Liver (tissue), 3 donors: ENCODE measurements around the gene CCL25.

Experiments used
- GABPA ChIP-seq, 2 donors: IDR thresholded peaks in 1 of 2; conservative IDR thresholded peaks in 1 of 2; 2 replicates each; pipeline ENCODE4 v1.6.1; 2016; ENCODE audit warnings: antibody characterized with exemption in 2 of 2, mild to moderate bottlenecking in 1 of 2, moderate library complexity in 1 of 2
- JUND ChIP-seq, 2 donors: IDR thresholded peaks; 2 replicates each; pipeline ENCODE4 v1.6.1; 2016; ENCODE audit warnings: antibody characterized with exemption in 2 of 2
- RAD21 ChIP-seq, 2 donors: IDR thresholded peaks; 2 replicates each; pipeline ENCODE4 v1.6.1; 2016; ENCODE audit warnings: antibody characterized with exemption in 2 of 2, mild to moderate bottlenecking in 2 of 2
- TAF1 ChIP-seq: conservative IDR thresholded peaks from 2 replicates; pipeline ENCODE4 v1.6.1; 2016; ENCODE audit warnings: antibody characterized with exemption, mild to moderate bottlenecking
- TF ChIP-seq, protein P1 (sequence below): fragments of 150-350 bp; IDR thresholded peaks from 2 replicates; pipeline ENCODE4 v1.5.1; 2017; ENCODE audit warnings: improper control_type of control experiment, low read depth, low read length; ENCODE audit not compliant: missing input control
- TF ChIP-seq, protein P2 (sequence below): IDR thresholded peaks from 2 replicates; pipeline ENCODE4 v1.6.1; 2016; ENCODE audit warnings: antibody characterized with exemption, mild to moderate bottlenecking
- TF ChIP-seq, protein P3 (sequence below): IDR thresholded peaks from 2 replicates; pipeline ENCODE4 v1.6.1; 2016; ENCODE audit warnings: antibody characterized with exemption
- donor health status: healthy.
- donor health status: healthy.

- TF ChIP-seq, protein P1, sequence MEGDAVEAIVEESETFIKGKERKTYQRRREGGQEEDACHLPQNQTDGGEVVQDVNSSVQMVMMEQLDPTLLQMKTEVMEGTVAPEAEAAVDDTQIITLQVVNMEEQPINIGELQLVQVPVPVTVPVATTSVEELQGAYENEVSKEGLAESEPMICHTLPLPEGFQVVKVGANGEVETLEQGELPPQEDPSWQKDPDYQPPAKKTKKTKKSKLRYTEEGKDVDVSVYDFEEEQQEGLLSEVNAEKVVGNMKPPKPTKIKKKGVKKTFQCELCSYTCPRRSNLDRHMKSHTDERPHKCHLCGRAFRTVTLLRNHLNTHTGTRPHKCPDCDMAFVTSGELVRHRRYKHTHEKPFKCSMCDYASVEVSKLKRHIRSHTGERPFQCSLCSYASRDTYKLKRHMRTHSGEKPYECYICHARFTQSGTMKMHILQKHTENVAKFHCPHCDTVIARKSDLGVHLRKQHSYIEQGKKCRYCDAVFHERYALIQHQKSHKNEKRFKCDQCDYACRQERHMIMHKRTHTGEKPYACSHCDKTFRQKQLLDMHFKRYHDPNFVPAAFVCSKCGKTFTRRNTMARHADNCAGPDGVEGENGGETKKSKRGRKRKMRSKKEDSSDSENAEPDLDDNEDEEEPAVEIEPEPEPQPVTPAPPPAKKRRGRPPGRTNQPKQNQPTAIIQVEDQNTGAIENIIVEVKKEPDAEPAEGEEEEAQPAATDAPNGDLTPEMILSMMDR, result no peak
- TF ChIP-seq, protein P2, sequence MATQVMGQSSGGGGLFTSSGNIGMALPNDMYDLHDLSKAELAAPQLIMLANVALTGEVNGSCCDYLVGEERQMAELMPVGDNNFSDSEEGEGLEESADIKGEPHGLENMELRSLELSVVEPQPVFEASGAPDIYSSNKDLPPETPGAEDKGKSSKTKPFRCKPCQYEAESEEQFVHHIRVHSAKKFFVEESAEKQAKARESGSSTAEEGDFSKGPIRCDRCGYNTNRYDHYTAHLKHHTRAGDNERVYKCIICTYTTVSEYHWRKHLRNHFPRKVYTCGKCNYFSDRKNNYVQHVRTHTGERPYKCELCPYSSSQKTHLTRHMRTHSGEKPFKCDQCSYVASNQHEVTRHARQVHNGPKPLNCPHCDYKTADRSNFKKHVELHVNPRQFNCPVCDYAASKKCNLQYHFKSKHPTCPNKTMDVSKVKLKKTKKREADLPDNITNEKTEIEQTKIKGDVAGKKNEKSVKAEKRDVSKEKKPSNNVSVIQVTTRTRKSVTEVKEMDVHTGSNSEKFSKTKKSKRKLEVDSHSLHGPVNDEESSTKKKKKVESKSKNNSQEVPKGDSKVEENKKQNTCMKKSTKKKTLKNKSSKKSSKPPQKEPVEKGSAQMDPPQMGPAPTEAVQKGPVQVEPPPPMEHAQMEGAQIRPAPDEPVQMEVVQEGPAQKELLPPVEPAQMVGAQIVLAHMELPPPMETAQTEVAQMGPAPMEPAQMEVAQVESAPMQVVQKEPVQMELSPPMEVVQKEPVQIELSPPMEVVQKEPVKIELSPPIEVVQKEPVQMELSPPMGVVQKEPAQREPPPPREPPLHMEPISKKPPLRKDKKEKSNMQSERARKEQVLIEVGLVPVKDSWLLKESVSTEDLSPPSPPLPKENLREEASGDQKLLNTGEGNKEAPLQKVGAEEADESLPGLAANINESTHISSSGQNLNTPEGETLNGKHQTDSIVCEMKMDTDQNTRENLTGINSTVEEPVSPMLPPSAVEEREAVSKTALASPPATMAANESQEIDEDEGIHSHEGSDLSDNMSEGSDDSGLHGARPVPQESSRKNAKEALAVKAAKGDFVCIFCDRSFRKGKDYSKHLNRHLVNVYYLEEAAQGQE, result no peak
- TF ChIP-seq TAF1 (no peak), JUND (IDR thresholded peaks at IDR 0.05) (no peak), GABPA (IDR thresholded peaks at IDR 0.05 in 1 of 2, conservative IDR thresholded peaks at IDR 0.05 in 1 of 2) (no peak), RAD21 (IDR thresholded peaks at IDR 0.05) (no peak)
- TF ChIP-seq, protein P3, sequence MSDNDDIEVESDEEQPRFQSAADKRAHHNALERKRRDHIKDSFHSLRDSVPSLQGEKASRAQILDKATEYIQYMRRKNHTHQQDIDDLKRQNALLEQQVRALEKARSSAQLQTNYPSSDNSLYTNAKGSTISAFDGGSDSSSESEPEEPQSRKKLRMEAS, result no peak
These were observed 19.4 kb downstream of the CCL25 start for GRCh38 chr19:8071912-8072311.
